HUDEP-2 (cell line): ENCODE data around the gene PGBD1.

Experiments
- DNase-seq, 76 experiments: peaks; one replicate each; lab custom pipeline; 2025; ENCODE audit not compliant: unreplicated experiment in 76 of 76; lab: John Stamatoyannopoulos, UW

PGBD1 gene

GRCh38 chr6:28281288-28282064 lies at the start of gene PGBD1:
PGBD1 (plus strand) TSS chr6:28281572; CDS start chr6:28283814, 2,242 bp downstream.
- DNase-seq, result peak in 71 of 76 experiments; percentile 26 to 86 (median 74)

GRCh38 chr6:28232785-28233184 lies 48.6 kb upstream of the PGBD1 start:
- DNase-seq, result no peak

- no peak for DNase-seq
These were observed 45.4 kb upstream of the PGBD1 start for GRCh38 chr6:28235912-28236452.

GRCh38 chr6:28239636-28240035 lies 41.7 kb upstream of the PGBD1 start:
- no peak for DNase-seq

- DNase-seq, result no peak
These were observed 40.9 kb upstream of the PGBD1 start for GRCh38 chr6:28240471-28240870.

- DNase-seq, result no peak
These were observed 37.4 kb upstream of the PGBD1 start for GRCh38 chr6:28243946-28244345.

GRCh38 chr6:28245206-28245941 lies 36.0 kb upstream of the PGBD1 start:
- no peak for DNase-seq

- no peak for DNase-seq
These were observed 32.5 kb upstream of the PGBD1 start for GRCh38 chr6:28248916-28249315.

GRCh38 chr6:28250747-28251146 lies 30.6 kb upstream of the PGBD1 start:
- DNase-seq, result no peak

GRCh38 chr6:28251661-28252008 lies 29.7 kb upstream of the PGBD1 start:
- DNase-seq, result peak in 8 of 76 experiments; percentile 9 to 68 (median 30)

- peak in 75 of 76 experiments; percentile 45 to 96 (median 81) for DNase-seq
These were observed 29.1 kb upstream of the PGBD1 start, which contains the start of gene ZKSCAN4 for GRCh38 chr6:28252009-28252975. ZKSCAN4 (minus strand) TSS chr6:28252269; CDS start chr6:28251980, 289 bp downstream.

- DNase-seq, result peak in 3 of 76 experiments; percentile 3 to 13 (median 10)
These were observed 27.3 kb upstream of the PGBD1 start for GRCh38 chr6:28254121-28254519.

GRCh38 chr6:28257042-28257441 lies 24.3 kb upstream of the PGBD1 start:
- no peak for DNase-seq

- no peak for DNase-seq
These were observed 22.2 kb upstream of the PGBD1 start, which contains the start of gene NKAPL for GRCh38 chr6:28258877-28259777. NKAPL (plus strand) TSS chr6:28259297; CDS start chr6:28259372, 75 bp downstream.

- no peak for DNase-seq
These were observed 17.4 kb upstream of the PGBD1 start for GRCh38 chr6:28263922-28264321.

- DNase-seq, result no peak
These were observed 16.5 kb upstream of the PGBD1 start for GRCh38 chr6:28264834-28265401.

GRCh38 chr6:28266563-28266961 lies 14.8 kb upstream of the PGBD1 start:
- no peak for DNase-seq

GRCh38 chr6:28266962-28267694 lies 14.2 kb upstream of the PGBD1 start, which contains the start of gene ZSCAN26:
ZSCAN26 (plus strand) TSS chr6:28267143; CDS start chr6:28271920, 4,777 bp downstream.
- peak; percentile 44 to 94 (median 88) for DNase-seq
